Measurements from ENCODE around the gene XYLT1. TPM values are rescaled to one million over a fixed set of nuclear protein-coding genes. Genes with fewer than 3 reads are reported as not detected.

XYLT1 gene
- total RNA-seq, 1 donor from 2014 or later: 14.7 TPM

DNA sequence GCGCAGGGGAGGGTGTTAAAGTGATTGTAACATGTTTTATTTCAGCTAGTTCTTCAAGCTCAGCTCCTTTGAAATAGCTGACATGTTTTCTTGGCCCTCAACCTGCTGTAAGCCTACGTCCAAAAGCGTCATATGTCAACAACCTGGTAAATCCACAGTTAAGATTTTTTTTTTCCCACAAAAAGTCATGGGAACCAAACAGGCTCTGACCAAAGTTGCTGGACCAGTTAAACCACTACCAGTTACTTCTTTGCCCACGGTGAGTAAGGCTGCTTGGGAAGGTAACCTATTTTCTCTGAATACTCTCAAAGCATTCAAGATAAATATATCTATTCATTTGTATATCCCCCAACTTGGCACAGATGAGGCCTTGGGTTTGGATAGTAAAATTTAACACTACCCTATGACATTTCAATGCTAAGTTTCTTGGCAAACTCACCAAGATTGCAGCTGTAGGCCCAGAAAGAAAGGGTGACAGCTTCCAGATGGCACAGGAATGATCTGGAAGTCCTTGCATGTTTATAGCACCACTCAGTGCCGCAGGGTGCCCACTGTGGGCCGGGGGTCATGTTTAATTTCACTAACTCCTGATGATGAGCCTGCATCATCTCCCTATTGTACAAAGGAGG is 166.2 kb downstream of the XYLT1 start:
- DNase-seq: peak; percentile 46

DNA sequence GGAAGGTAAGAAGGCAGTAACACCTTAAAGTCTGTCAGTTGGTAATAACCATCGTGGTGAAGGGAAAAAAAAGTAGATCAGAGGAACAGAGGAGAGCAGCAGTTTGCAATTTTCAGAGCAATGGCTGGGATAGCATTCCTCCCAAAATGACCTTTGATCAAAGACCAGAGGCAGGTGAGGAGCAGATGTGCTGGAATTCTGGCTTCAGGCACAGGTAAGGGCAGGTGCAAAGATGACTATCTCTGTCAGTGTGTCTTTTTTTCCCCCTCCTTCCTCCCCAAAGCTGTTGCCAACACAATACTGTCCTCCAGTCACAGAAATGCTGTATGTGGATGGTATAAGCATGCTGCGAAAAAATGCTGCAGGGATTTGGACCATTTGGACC is 166.7 kb downstream of the XYLT1 start:
- DNase-seq: no peak

DNA sequence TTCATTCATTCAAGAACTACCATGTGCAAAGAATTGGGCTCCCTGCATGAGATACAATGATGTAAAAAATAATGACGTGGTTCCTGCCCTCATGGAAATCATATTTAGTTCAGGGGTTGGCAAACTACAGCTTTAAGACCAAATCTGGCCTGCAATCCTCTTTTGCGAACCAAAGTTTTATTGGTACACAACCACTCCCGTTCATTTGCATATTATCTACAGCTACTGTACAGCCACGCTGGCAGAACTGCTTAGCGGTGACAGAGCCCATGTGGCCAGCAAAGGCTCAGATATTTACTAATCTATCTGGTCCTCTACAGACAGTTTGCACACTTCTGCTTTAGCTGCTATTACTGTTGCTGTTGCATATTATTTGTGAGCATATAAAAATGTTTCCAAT is 167.7 kb downstream of the XYLT1 start:
- DNase-seq: no peak

DNA sequence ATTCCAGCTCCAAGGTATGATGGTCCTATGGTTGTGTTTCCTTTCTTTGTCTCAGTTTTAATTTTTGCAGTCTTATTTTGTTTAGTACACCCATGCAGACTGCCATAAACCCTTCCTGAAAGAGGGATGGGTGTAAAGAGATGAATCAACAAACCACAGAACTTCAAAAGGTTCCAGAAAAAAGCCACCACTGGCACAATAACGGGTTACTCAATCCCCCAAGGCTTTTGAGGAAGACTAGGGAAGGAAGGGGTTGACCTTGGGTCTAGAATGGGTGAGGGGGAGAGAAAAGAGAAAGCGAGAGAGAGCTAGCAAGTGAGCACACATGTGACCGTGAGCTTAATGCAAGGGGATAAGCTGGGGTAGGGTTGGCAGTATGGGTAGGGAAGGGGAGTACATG is 168.1 kb downstream of the XYLT1 start:
- DNase-seq: no peak

DNA sequence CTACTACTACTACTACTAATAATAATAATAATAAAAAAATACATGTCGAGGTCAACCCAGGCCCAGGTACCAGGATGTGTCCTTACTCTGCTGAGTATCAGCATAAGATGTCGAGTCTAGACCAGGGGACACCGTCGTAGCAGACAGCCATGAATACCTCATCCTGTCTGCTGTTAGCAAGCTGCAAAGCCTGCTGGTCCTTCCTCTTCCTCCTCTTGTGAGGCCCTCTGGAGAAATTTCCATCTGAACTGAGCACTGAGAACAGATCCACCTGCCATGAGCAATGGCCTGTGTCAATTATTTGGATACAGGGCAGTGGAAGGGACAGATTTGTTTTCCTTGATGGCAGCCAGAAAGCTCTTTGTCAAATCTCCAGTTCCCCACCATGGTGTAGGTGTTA is 168.5 kb downstream of the XYLT1 start:
- DNase-seq: no peak

DNA sequence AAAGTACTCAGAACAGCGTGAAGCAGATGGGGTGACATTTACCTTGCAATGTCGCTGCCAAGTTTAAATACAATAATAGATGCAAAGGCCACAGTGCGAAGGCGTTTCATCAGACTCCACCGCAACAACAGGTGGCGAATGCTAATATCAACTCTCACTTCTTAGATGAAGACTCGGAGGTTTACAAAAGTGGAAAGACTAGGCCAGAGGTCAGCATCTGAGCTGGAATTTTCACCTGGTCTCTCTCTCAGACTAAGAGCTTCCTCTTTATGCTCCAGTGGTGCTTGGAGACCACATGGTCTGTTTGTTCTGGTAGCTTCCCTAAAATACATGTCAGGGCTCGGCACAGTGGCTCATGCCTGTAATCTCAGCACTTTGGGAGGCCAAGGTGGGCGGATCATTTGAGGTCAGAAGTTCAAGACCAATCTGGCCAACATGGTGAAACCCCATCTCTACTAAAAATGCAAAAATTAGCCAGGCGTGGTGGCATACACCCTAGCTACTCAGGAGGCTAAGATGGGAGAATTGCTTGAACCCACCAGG is 169.1 kb downstream of the XYLT1 start:
- DNase-seq: no peak

DNA sequence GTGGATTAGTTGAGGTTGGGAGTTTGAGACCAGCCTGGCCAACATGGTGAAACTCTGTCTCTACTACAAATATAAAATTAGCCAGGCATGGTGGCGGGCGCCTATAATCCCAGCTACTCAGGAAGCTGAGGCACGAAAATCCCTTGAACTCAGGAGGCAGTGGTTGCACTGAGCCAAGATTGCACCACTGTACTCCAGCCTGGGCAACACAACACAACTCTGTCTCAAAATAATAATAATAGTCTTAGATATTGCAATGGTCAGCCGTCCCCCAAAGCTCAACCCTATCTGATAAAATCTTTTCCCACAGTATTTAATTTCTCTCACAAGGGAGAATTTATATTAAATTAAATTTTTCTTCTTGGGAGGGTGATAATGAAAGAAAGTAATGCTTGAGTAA is 169.6 kb downstream of the XYLT1 start:
- no peak for DNase-seq

DNA sequence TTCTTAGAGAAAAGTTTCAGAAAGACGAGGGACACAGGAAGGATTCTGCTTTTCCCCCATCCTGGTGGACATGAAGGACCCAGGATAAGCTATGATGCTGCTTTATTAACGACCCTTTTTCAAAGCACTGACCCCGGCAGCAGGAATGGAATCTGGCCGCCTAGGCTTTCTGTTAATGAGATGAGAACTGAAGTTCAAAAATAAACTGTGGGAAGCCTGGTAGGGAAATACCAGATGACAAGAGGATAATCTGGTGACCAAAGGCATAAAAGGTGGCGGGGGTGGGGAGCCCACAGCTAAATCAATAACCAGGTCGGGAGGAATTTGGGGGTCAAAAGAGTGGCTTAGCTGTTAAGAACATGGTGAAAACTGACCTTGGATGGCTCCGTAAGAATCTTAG is 171.0 kb downstream of the XYLT1 start:
- DNase-seq: no peak

DNA sequence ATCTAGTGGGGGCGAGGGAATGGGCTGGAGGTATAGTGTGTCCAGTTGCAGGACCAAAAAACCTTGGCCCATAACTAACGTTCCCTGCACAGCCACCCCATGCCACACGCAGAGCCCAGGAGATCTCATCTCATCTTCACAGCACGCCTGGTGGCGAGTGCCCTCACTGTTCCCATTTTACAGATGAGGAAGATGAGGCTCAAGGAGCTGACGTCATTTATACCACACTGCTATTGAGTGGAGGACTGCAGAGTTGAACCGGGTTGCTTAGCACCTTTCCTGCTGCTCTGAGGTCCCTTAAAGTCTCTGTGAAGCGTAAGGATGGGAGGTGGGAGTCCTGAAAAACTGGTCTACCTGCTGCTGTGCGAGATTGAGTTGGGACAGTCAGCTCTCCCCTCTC is 172.5 kb downstream of the XYLT1 start:
- DNase-seq: no peak

DNA sequence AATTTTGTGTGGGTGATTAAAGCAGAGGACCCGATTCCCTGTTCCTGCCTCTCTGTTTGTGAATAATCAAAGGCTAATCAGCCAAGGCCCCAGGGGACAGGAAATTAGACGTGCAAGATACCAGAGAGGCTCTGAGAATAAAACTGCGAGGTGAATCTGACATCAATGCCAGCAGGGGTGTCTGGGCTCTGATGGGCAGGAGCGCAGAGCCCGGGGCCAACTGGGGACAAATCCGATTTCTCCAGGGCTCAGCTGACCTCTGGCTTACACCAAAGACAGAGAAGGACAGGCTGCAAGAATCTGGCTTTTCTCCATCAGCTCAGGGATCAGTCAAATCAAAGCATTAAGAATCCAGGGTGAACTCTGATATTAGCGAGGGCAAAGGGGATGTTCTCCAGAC is 174.3 kb downstream of the XYLT1 start:
- DNase-seq: no peak

DNA sequence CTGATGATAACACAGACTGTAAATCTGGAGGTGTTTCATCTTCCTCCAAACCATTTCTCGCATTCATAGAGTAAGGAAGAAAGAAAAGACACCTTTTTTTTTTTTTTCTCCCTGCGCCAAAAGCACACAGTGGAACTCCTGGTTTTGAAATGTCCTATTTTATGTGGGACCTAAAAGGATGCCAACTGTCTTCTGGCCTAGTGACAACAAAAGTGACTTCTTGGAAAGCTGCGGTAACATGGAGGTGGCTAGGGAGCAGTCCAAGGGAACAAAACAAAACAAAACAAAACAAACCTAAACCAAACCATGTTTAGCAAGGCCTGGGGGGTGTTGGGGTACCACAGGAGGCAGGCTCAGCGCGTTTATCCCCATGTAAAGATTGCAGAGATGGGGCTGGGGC is 174.8 kb downstream of the XYLT1 start:
- DNase-seq: no peak

DNA sequence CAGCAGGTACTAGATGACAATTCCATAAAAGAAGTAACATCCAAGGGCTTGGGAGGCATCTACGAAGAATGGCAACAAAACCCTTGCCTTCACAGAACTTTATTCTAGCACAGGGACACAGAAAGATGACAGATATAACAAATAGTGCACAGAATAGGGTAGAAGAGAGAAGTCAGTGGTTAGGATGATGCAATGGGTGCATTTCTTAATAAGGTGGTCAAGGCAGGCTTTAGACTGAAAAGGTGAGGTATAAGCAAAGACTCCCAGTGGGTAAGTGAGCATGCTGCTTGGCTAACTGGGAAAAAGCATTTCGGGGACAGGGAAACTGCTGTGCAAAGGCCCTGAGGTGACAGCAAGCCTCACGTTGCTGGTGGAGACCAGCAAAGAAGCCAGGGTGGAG is 175.9 kb downstream of the XYLT1 start:
- no peak for DNase-seq

DNA sequence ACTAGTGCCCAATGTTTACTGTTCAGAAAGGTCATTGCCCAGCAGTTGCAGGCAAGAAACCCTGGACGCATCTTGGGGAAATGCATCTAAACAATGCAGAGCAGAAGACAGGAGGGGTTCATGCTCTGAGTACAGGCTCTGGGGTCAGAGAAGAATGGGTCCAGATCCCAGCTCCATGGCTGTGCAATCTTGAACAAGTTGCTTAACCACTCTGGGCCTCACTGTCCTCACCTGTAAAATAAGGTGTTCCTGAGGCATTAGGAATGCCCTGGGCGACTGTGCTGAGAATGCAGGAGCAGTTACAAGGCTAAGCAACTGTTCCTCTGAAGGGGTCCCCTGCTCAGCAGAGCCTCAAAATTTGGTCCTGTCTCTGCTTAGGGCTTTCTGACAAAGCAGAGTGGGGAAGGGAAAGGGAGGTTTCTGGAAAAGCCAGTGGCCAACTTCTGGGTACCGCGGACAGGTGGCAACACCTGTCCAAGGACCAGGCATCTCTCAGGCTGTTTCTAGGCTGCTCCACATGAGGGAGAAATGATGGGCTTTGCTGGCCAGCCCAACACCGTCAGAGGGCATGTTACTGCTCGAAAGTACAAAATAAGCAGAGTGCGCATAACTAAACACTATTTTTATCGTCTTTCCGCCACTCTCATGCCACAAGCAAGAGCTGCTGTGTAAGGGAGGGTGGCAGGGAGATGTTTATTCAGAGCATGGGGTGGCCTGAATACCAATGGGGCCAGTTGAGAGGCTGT is 176.8 kb downstream of the XYLT1 start:
- DNase-seq: no peak

DNA sequence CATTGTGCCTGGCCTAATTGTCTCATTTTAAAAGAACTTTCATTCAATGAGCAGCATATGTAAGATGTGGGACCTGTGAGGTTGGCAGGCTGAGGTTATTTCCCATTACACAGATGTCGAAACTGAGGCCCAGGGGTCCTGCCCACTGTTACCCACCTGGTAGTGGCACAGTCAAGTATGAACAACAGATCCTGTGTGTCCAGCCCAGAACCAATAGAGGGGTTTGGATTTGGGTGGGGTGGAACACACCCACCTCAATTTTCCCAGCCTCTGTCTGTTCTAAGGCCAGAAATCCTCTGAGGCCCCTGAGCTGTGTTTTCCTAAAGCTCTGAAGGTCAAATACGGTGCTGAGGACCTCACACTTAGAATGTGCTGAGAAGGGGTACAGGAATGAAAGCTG is 179.5 kb downstream of the XYLT1 start:
- DNase-seq: no peak

DNA sequence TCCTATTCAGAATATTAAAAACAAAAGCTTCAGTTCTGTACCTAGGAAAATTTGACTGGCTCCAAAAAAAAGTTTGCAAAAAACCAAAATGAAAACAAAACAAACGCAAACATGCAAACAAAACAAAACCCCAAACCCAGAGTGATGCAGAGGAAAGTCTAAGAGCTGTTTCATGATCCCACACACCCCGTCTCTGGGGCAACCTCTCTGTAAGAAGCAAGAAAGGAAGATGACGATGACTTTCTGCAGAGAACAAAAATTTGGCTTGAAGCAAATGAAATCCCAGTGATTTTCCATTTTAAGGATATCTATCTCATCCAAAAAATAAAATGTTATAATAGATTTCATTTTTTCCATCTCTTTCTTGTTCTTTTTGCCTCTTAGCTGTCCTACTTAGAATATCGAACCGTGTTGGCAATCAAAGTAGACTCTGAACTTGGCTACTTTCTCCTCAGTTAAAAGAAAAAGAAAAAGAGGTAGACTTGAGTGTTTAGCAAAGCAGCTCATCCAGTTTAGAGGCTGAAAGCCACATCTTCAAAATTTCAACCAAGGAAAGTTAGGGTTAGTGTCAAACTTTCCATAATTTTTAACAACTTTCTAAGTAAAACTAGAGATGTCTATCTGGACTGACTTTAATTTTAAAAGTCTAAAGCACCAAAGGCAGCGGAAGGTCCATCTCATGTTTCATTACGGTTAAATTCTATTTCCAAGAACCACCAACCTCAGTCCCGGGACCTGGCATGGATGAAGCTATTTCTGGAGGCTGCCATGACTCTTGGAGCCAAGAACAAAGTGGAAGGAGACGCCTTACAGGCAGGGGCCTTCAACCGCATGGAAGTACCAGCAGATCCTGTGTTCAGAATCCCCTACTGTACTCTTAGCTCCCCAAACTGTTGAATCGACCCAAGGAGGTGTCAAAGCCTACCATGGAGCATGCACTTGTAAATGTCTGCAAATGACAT is 180.8 kb downstream of the XYLT1 start:
- DNase-seq: peak; percentile 30

DNA sequence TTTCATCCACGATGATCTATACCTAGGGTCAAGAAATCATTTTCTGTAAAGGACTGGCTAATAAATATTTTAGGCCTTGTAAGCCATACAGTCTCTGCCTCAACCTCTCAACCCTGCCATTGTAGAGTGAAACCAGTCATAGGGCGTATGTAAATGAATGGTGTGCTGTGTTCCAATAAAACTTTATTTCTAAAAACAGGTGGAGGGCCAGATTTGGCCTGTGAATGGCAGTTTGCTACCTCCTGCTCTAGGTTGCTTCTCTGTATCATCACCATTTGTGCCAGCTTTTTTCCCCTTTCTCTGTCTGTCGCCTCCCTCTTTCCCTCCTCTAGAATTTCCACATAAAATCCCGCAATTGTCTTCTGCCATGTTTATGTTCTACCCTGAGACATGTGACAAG is 181.7 kb downstream of the XYLT1 start:
- no peak for DNase-seq

DNA sequence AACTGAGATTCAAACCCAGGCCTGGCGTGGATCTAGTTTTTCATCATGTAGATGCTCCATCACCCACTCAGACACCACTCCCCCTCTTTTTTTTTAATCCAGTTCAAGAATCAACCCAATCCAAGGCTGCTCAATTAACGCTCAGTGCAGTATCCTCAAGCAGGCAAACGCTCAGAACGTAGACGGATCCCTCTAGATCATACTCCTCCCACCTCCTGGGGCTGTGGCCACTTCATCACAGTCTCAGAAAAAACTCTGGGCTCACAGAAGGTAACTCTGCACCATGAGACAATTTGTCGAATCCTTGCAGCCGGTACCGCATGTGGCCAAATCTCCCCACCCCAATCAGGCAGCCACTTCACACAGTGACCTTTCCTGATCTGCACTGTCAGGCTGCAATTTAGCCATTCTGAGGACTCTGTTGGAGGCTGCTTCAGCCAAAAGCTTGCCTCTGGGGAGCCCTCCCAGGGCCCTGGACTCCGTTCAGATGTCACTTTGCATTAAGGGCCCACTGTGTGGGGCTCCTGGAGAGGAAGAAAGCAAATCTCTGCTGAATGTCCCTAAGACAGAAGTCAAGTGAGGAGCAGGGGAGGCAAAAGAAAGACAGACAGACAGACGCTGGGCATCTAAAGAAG is 183.5 kb downstream of the XYLT1 start:
- no peak for DNase-seq

DNA sequence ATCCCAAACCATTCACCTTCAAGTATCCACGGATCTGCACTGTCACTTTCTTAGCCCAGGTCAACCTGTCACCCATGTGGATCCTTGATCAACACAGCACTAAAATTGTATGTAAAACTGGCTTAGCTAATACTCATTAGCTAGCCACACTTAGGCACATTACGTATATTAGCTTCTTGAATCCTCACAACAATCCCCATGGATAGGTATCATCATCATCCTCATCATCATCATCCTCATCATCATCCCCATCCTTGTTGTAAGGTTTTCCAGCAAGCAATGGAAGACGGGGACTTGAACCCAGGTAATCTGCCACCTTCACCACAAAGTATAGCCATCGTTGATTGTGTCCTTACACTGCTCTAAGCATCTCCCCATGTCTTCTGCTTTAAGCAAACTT is 184.3 kb downstream of the XYLT1 start:
- DNase-seq: no peak

DNA sequence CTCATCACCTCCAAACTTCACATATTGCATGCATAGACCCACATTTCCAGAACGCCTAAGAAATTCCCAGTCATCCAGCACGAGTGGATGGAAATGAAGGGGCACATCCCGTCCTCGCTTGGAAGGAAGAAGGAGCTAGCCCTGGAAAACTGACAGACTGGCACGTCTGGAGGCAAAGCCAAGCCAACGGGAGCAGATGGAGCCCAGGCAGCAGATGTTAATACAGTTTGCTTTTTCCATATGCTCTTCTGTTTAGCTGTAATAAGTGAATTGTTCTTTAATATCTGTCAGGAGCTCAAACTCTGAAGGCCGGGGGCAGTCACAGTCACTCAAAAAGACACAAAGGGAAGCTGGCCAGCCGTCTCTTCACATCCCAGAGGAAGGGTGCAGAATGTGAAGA is 187.7 kb downstream of the XYLT1 start:
- DNase-seq: no peak

DNA sequence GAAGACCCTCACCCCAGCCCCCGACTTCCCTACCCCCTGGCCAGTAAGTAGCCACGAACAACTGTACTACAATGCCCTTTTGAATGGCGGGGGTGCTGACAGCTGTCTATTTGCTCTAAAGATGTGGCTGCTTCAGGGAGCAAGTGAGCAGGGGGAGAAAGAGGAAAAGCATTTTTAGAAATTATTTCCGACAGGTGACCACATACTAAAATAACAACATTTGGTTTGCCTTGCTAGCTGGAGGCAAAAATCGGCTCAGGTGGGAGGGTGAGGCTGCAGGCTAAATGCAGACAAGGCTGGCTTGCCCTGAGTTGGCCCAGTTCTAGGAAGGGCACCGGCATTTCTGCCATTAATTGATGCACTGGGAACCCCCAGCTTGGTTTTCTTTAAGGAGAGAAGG is 188.5 kb downstream of the XYLT1 start:
- DNase-seq: no peak

DNA sequence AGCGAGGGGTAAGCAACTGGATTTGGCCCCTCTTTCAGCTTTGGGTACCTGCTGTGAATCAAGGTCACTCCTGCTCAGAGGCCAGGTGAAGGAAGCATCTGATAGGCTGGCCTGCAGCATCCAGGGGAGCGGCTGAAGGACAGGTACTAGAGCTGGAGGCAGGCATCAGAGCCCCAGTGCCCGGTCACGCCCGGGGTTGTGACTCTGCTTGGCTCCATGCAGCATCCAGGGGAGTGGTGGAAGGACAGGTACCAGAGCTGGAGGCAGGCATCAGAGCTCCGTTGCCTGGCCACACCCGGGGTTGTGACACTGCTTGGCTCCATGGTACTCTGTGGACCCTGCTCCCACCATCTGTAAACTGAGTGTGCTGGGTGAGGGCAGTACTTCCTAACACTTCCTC is 189.7 kb downstream of the XYLT1 start:
- no peak for DNase-seq

DNA sequence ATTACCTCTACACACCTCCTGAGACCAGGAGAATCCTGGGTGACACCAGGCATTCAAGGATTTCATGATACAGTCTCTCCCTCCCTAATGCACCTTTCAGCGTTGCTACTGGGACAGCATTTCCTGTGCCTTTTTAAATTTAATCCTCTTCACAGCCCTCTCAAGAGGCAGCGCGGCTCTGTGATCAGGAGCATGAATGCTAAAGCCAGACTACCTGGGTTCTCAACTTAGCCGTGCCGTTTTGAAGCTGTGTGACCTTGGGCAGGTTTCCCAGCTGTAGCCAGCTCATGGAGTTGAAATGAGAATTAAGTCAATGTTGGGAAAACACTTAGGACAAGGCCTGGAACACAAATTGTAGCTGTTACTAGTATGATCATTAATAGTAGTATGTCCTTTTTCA is 191.8 kb downstream of the XYLT1 start:
- no peak for DNase-seq

DNA sequence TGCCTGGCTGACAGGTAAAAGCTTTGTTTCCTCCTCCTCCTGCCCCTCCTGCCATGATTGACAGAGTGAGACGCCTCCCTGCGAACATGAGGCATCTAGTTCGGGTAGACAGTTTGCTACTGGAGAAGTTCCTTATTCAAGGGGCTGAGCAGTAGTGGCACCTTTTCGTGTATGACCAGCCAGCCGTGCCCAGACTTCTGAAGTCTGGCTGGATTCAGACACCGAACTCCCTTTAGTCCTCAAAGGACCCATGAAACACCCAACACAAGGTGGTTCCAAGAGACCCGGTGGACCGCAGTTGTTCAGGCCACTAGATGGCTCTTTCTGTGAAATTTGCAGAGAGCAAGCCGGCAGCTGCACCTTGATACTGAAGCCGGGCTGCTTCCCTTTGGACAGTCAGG is 192.8 kb downstream of the XYLT1 start:
- DNase-seq: no peak
